ENCODE data around the gene TMPRSS6. TPM values are rescaled to one million over a fixed set of nuclear protein-coding genes. Genes with fewer than 3 reads are reported as not detected.

Gene TMPRSS6
- total RNA-seq, 4 donors from 2014 or later = not detected

DNA sequence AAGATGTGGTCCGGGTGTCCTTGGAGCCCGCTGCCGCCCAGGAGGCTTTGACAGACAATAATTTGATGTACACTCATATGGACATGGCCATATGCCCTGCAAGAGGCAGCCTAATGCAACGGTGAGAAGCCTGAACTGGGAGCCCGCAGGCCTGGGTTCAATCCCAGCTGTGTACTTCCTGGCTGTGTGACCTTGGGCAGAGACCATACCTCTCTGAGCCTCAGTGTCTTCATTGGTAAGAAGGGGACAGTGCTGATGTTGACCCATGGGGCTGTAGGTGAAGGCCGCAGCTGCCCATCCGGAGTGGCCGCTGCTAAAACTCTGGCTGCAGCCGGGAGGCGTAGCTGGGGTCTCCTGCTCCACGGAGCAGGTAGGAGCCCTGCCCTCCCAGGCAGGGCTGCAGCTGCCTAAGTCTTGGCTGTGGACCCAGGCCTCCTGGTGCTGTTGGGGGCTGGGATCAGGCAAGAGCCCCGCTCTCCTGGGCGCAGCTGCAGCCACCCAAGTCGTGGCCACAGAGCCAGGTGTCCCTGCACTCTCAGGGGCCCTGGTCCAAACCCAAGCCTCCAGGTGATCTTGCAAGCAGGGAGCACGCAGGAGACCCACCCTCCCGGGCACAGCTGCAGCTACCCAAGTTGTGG lies 31.3 kb upstream of the TMPRSS6 start:
- no peak for DNase-seq (ENCODE audit: extremely low spot score)
- WGBS = 88% methylated on average over 5 of the region's 16 CpGs
- intact Hi-C loops (cut with DNase I) = no loop called here
- Histone ChIP-seq H3K4me1 (no peaks in the 10 kb centered on the region), H3K27ac (replicated peaks in 1 of 4) (no peak overlapping the region), H3K27me3 (peaks cover 0 to 55% (median 0%) of the 10 kb centered on the region in 4 donors), H3K4me3 (no peak overlapping the region), H3K36me3 (no peaks in the 10 kb centered on the region), H3K9me3 (no peaks in the 10 kb centered on the region)
- TF ChIP-seq, protein P1, sequence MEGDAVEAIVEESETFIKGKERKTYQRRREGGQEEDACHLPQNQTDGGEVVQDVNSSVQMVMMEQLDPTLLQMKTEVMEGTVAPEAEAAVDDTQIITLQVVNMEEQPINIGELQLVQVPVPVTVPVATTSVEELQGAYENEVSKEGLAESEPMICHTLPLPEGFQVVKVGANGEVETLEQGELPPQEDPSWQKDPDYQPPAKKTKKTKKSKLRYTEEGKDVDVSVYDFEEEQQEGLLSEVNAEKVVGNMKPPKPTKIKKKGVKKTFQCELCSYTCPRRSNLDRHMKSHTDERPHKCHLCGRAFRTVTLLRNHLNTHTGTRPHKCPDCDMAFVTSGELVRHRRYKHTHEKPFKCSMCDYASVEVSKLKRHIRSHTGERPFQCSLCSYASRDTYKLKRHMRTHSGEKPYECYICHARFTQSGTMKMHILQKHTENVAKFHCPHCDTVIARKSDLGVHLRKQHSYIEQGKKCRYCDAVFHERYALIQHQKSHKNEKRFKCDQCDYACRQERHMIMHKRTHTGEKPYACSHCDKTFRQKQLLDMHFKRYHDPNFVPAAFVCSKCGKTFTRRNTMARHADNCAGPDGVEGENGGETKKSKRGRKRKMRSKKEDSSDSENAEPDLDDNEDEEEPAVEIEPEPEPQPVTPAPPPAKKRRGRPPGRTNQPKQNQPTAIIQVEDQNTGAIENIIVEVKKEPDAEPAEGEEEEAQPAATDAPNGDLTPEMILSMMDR (IDR thresholded peaks at IDR 0.05) = no peak
- TF ChIP-seq POLR2A (IDR thresholded peaks at IDR 0.05; ENCODE audit: low read depth) (no peak), POLR2AphosphoS5 (IDR thresholded peaks at IDR 0.05) (no peak), EP300 (IDR thresholded peaks at IDR 0.05) (no peak)

DNA sequence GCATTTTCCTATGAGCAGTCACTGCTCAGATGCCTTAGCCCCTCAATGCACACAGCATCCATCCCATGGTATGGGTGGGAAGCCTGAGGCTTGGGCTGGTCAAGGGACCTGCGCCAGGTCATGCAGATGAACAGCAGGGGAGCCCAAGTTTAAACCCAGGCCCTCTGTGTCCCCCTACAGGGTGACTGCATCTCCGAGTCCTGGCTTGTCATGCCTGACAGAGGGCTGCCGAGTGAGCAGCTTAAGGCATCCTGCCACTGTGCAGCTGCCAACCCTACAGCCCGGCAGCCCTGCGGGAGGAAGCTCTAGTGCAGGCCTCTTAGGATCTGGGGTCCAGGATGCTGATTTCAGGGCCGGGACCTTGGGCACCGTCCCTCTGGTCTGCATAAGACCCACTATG lies 30.2 kb upstream of the TMPRSS6 start:
- Histone ChIP-seq H3K4me1 (no peaks in the 10 kb centered on the region), H3K4me3 (no peak overlapping the region), H3K9me3 (no peaks in the 10 kb centered on the region), H3K27me3 (peaks cover 0 to 54% (median 0%) of the 10 kb centered on the region in 4 donors), H3K27ac (replicated peaks in 1 of 4) (no peak overlapping the region), H3K36me3 (no peaks in the 10 kb centered on the region)
- 87% methylated on average over 6 of the region's 7 CpGs for WGBS
- TF ChIP-seq POLR2AphosphoS5 (IDR thresholded peaks at IDR 0.05) (no peak), POLR2A (IDR thresholded peaks at IDR 0.05; ENCODE audit: low read depth) (no peak), EP300 (IDR thresholded peaks at IDR 0.05) (no peak)
- TF ChIP-seq, protein P1 (IDR thresholded peaks at IDR 0.05) = no peak
- DNase-seq (ENCODE audit: extremely low spot score) = no peak
- intact Hi-C loops (cut with DNase I) = no loop called here

DNA sequence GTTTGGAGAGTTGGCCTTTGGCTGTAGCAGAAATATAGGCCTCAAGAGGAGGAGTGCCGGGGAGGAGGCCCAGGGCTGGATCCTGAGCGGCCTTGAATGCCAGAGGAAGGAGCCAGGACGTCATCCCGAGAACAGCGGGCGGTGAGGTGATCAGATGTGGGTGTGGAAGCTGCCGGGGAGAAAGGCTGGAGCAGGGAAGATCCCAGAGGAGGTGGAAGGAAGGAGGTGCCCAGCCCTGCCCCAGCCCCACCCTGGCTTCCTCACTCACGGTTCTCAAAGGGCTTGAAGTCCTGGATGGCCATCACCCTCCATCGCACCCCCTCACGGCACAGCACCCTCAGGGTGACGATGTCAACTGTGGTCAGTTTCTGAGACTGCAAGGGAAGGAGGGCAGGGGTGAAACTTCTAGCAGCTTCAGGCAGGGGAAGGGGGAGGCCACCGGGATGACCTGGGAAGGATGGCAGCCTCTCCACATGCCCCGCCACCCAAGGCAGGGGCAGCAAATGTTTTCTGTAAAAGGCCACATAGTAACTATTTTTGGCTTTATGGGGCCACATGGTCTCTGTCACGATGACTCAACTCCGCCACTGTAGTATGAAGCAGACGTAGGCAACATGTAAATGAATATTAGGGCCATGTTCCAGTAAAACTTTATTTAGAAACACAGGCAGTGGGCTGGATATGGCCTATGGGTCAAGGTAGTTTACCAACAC lies 29.5 kb upstream of the TMPRSS6 start:
- no peak for DNase-seq (ENCODE audit: extremely low spot score)
- Histone ChIP-seq H3K27me3 (peaks cover 0 to 46% (median 0%) of the 10 kb centered on the region in 4 donors), H3K36me3 (no peaks in the 10 kb centered on the region), H3K27ac (replicated peaks in 1 of 4) (no peak overlapping the region), H3K4me1 (no peaks in the 10 kb centered on the region), H3K9me3 (no peaks in the 10 kb centered on the region), H3K4me3 (no peak overlapping the region)
- intact Hi-C loops (cut with DNase I) = no loop called here
- WGBS = 73% methylated on average over 16 of the region's 16 CpGs
- TF ChIP-seq, protein P1 (IDR thresholded peaks at IDR 0.05) = no peak
- TF ChIP-seq POLR2AphosphoS5 (IDR thresholded peaks at IDR 0.05) (no peak), POLR2A (IDR thresholded peaks at IDR 0.05; ENCODE audit: low read depth) (no peak)

DNA sequence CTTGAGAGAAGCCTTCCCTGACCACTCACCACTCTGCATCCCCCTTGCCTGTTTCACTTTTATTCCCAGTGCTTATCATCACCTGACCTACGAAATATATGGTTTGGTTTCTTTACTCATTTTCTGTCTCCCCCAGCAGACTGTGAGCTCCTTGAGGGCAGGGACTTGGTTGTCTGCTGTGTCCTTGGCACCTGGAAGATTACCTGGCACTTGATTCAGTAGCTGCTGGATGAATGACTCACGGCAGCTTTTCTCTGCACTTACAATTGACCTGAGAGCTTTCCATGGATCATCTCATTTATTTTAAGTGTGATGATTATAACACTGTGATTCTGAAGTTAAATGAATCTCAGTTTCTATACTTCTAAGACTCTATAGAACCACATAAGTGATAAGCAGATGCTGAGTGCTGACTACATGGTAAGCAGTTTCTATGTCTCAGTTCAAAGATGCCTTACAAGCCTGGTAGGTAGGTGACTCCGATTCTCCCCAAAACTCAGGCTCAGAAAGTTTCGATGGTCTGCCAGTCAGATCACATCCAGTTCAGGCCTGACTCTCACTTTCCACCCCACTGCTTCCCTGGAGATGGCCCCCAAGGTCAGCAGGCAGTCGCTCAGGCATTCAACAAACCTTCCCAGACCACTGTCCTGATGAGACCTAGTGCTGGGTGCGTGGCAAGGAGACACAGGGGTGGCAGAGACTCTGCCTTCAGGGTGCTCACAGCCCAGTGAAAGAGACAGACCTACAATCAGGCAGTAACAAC lies 28.6 kb upstream of the TMPRSS6 start:
- TF ChIP-seq EP300 (IDR thresholded peaks at IDR 0.05) (no peak), POLR2A (IDR thresholded peaks at IDR 0.05; ENCODE audit: low read depth) (no peak)
- intact Hi-C loops (cut with DNase I) = no loop called here
- no peaks in the 10 kb centered on the region for H3K4me1 ChIP-seq
- H3K9me3 ChIP-seq = no peaks in the 10 kb centered on the region
- peaks cover 0 to 38% (median 0%) of the 10 kb centered on the region in 4 donors for H3K27me3 ChIP-seq
- no peak for DNase-seq (ENCODE audit: extremely low spot score)
- 91% methylated on average over 6 of the region's 6 CpGs for WGBS
- no peaks in the 10 kb centered on the region for H3K36me3 ChIP-seq
- no peak overlapping the region for H3K27ac ChIP-seq (replicated peaks in 1 of 4)
- no peak overlapping the region for H3K4me3 ChIP-seq

DNA sequence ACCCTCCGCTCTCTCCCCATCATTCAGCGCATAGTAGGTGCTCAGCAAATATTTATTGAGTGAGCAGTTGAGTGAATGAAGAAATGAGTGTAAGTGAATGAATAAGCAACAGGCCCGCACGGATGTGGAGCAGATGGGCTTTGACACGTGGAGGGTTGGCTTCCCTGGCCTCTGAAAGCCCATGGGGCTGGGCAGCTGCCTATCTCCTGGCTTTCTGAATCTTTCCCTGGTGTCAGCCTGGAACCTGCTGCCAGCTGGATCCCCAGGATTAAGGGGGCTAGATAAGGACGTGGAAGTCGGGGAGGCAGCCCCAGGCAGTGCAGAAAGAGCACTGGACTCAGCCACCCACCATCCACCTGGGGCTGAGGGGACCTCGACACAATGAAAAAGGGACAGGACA lies 27.6 kb upstream of the TMPRSS6 start:
- Histone ChIP-seq H3K27ac (replicated peaks in 1 of 4) (no peak overlapping the region), H3K9me3 (no peaks in the 10 kb centered on the region), H3K4me1 (no peaks in the 10 kb centered on the region), H3K4me3 (no peak overlapping the region), H3K27me3 (peaks cover 0 to 28% (median 0%) of the 10 kb centered on the region in 4 donors), H3K36me3 (no peaks in the 10 kb centered on the region)
- TF ChIP-seq POLR2A (IDR thresholded peaks at IDR 0.05; ENCODE audit: low read depth) = no peak
- no peak for TF ChIP-seq EP300 (IDR thresholded peaks at IDR 0.05)
- TF ChIP-seq POLR2AphosphoS5 (IDR thresholded peaks at IDR 0.05) = no peak
- TF ChIP-seq, protein P1 (IDR thresholded peaks at IDR 0.05) = no peak
- WGBS = 76% methylated on average over 8 of the region's 8 CpGs
- no peak for DNase-seq (ENCODE audit: extremely low spot score)
- intact Hi-C loops (cut with DNase I) = no loop called here

Measured in esophagus muscularis mucosa (tissue), 4 donors.